PFSK-1 (cell line): ENCODE data around the gene BCL2L11.

Experiments
- FOXP2 ChIP-seq: optimal IDR thresholded peaks from 2 replicates; pipeline ENCODE3; 2011; ENCODE audit warnings: borderline replicate concordance, control low read depth, inconsistent platforms; ENCODE audit not compliant: insufficient read depth; ENCODE audit errors: extremely low read length, extremely low read depth
- POLR2AphosphoS5 ChIP-seq: IDR thresholded peaks from 2 replicates; pipeline ENCODE4 v1.6.1; 2012; ENCODE audit warnings: low read depth, mild to moderate bottlenecking, control low read depth, low read length, moderate library complexity
- SIN3A ChIP-seq: IDR thresholded peaks from 2 replicates; pipeline ENCODE4 v1.6.1; 2012; ENCODE audit warnings: mild to moderate bottlenecking, low read length, moderate library complexity, borderline replicate concordance; ENCODE audit not compliant: insufficient read depth
- TAF1 ChIP-seq: IDR thresholded peaks from 2 replicates; pipeline ENCODE4 v1.6.1; 2012; ENCODE audit warnings: low read length, control low read depth, borderline replicate concordance; ENCODE audit not compliant: insufficient read depth
- TF ChIP-seq, protein P1 (sequence below), 2 experiments: IDR thresholded peaks; 2 replicates each; pipeline versions ENCODE4 v1.6.1 to v1.8.0; 2011 to 2012; ENCODE audit warnings: low read depth in 2 of 2, low read length in 2 of 2, control low read depth in 1 of 2, inconsistent platforms in 1 of 2, mild to moderate bottlenecking in 1 of 2, moderate library complexity in 1 of 2; ENCODE audit not compliant: insufficient read depth in 1 of 2

BCL2L11 gene

DNA sequence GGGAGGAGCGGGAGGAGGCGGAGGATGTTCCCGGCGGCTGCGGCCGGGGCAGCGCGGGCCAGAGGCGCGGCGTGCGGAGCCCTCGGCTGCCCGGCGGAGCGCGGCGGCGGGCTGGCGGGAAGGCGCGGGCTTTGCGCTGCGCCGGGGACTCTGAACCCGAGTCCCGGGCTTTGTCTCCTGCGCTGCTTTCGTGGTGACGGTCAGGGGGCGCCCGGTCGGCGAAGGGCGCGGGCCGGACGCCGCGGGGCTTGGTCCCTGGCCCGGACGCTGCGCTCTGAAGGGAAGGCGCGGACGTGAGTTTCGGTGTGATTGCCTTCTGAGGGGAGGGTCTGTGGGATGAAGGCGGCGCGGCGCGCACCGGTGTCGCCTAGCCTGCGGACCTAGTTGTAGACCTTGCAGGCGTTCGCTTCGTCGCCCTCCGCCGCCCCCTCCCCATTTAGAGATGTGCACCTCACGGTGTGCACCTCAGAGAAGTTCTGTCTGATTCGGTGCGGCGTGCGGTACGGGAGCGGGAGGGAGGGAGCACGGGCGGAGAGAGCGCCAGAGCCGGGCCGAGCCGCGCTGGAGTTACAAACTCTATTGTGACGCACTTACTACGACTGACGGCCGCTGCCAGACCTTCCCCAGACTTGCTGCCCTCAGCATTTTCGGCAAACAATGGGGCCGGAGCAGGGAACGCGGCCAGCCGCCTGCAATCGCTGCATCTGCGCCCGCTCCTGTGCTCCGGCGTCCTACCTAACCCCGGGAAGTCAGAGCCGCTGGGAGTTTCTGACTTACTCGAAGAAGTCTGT lies 2.1 kb downstream of the BCL2L11 start:
- peak; percentile 47; the same call in 1 of the 2 replicates for TF ChIP-seq SIN3A
- 0 out of 2 replicates have a peak, but pooled peaks have one; percentile 68 for TF ChIP-seq TAF1
- no peak for TF ChIP-seq FOXP2
- TF ChIP-seq POLR2AphosphoS5, result no peak
- TF ChIP-seq, protein P1, sequence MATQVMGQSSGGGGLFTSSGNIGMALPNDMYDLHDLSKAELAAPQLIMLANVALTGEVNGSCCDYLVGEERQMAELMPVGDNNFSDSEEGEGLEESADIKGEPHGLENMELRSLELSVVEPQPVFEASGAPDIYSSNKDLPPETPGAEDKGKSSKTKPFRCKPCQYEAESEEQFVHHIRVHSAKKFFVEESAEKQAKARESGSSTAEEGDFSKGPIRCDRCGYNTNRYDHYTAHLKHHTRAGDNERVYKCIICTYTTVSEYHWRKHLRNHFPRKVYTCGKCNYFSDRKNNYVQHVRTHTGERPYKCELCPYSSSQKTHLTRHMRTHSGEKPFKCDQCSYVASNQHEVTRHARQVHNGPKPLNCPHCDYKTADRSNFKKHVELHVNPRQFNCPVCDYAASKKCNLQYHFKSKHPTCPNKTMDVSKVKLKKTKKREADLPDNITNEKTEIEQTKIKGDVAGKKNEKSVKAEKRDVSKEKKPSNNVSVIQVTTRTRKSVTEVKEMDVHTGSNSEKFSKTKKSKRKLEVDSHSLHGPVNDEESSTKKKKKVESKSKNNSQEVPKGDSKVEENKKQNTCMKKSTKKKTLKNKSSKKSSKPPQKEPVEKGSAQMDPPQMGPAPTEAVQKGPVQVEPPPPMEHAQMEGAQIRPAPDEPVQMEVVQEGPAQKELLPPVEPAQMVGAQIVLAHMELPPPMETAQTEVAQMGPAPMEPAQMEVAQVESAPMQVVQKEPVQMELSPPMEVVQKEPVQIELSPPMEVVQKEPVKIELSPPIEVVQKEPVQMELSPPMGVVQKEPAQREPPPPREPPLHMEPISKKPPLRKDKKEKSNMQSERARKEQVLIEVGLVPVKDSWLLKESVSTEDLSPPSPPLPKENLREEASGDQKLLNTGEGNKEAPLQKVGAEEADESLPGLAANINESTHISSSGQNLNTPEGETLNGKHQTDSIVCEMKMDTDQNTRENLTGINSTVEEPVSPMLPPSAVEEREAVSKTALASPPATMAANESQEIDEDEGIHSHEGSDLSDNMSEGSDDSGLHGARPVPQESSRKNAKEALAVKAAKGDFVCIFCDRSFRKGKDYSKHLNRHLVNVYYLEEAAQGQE (IDR thresholded peaks at IDR 0.05; ENCODE audit: insufficient read depth in 1 of 2, low read depth in 2 of 2, low read length in 2 of 2), result no peak

DNA sequence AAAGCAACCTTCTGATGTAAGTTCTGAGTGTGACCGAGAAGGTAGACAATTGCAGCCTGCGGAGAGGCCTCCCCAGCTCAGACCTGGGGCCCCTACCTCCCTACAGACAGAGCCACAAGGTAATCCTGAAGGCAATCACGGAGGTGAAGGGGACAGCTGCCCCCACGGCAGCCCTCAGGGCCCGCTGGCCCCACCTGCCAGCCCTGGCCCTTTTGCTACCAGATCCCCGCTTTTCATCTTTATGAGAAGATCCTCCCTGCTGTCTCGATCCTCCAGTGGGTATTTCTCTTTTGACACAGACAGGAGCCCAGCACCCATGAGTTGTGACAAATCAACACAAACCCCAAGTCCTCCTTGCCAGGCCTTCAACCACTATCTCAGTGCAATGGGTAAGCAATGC lies 3.0 kb downstream of the BCL2L11 start:
- TF ChIP-seq POLR2AphosphoS5 (no peak), SIN3A (no peak), TAF1 (no peak), FOXP2 (no peak)
- TF ChIP-seq, protein P1 (IDR thresholded peaks at IDR 0.05; ENCODE audit: insufficient read depth in 1 of 2, low read depth in 2 of 2, low read length in 2 of 2), result no peak

DNA sequence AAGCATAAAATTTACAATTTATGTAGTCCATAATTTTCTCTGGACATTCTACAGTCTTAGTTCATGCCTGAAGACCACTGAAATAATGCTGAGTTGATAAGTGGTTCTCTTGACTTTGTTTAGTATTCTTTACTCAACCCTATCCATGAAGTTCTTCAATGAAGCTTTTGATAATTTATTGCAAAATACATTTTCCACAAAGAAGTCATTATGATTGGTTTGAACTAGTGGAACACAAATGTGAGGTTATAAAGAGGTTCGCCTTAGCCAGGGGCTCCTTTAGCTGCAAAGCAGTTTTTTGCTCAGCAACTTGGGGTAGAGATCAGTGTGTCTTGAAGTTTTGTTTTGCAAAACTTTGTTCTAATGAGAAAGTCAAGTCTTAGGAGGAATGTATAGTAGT lies 5.9 kb downstream of the BCL2L11 start:
- TF ChIP-seq POLR2AphosphoS5, result no peak
- TF ChIP-seq FOXP2, result no peak
- TF ChIP-seq, protein P1 (IDR thresholded peaks at IDR 0.05; ENCODE audit: insufficient read depth in 1 of 2, low read depth in 2 of 2, low read length in 2 of 2), result no peak
- TF ChIP-seq TAF1, result no peak
- no peak for TF ChIP-seq SIN3A

DNA sequence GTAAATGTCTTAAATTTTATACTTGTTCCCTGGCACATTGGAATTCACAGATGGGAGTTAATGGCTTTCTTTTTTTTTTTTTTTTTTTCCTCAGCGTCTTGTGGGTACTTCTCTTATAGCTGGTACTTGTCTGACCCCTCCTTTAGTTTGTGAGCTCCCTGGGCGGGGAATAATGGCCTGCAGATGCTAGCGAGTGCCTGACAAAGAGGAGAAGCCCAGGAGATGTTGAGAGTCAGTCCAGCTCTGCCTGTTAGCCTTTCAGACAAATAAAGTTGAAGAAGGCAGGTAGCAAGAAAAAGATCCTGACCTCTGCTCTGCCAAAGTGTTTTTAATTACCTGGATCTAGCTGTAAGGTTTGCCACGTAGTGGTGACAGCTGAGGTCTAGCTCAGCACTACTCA lies 6.6 kb downstream of the BCL2L11 start:
- TF ChIP-seq POLR2AphosphoS5, result no peak
- TF ChIP-seq FOXP2, result no peak
- TF ChIP-seq SIN3A, result no peak
- TF ChIP-seq, protein P1 (IDR thresholded peaks at IDR 0.05; ENCODE audit: insufficient read depth in 1 of 2, low read depth in 2 of 2, low read length in 2 of 2), result no peak
- no peak for TF ChIP-seq TAF1
